Left kidney (tissue), 2 donors: ENCODE results near the gene CCDC38. TPM values are rescaled to one million over a fixed set of nuclear protein-coding genes. Genes with fewer than 3 reads are reported as not detected.

Source experiments
- DNase-seq: peaks from one replicate; pipeline ENCODE4 v3.0.0-alpha.2; 2013
- polyA plus RNA-seq: library from polyadenylated mRNA; unstranded; fragments of 120-200 nt; gene quantifications from one replicate; pipeline ENCODE4 v1.2.1, GENCODE V29; 2013; ENCODE audit not compliant: insufficient read length

CCDC38 gene
- polyA plus RNA-seq, 1 donor, result 1.1 TPM

DNA sequence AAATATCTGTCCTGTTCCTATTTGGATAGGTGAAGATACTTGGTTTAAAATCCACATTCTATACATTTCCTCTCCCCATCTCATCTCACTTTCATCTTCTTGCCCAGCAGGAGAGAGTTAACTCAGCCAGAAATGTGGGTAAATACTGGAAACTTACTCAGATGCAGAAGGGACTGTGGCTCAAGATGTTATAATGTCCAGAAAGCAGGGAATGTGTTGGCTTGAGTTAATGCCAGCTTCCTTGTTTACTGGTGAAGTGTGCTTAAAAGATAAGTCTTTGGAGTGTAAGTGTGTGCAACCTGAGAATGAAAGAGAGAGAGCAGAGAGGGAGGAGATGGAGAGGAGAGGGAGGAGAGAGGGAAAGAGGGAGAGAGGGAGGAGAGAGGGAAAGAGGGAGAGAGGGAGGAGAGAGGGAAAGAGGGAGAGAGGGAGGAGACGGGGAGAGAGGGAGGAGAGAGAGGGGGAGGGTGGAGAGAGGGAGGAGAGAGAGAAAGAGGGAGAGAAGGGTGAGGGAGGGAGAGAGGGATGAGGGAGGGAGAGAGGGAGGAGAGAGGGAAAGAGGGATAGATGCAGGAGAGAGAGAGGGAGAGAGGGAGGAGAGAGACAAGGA lies 105.7 kb downstream of the CCDC38 start:
- no peak for DNase-seq

DNA sequence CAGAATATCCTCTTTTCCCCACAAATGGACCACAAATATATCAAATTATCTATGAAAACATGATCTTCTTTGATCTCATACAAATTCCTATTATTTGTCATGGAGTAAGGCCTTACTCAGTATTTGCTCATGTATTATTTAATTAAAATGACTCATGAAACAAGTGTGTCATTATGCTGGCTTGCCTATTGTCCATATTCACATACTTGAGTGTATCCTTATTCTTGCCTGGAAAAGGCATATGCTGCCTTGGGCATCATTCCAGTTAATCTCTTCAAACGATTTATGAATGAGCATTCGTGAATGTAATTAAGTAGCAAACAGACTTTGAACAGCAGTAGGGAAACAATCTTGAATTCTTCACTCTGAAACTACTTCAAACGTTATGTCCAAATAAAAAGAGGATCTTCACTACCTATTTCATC lies 106.2 kb downstream of the CCDC38 start:
- no peak for DNase-seq

DNA sequence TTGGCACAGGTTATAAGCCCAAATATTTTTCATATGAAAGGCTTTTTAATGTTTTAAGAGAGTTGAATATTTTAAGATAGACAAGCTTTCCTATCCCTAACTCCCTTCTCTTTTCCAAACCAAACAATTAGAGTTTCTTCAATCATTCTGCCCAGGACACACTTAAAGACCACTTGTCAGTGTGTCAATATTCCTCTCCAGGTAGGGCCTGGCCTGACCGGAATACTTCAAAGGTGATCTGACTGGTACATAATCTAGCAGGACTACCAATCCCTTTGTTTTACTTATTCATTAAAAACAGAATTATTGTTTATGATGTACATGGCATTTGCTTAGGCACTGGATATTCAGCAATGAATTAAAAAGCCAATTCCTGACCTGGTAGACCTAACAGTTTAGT lies 107.8 kb downstream of the CCDC38 start:
- no peak for DNase-seq

DNA sequence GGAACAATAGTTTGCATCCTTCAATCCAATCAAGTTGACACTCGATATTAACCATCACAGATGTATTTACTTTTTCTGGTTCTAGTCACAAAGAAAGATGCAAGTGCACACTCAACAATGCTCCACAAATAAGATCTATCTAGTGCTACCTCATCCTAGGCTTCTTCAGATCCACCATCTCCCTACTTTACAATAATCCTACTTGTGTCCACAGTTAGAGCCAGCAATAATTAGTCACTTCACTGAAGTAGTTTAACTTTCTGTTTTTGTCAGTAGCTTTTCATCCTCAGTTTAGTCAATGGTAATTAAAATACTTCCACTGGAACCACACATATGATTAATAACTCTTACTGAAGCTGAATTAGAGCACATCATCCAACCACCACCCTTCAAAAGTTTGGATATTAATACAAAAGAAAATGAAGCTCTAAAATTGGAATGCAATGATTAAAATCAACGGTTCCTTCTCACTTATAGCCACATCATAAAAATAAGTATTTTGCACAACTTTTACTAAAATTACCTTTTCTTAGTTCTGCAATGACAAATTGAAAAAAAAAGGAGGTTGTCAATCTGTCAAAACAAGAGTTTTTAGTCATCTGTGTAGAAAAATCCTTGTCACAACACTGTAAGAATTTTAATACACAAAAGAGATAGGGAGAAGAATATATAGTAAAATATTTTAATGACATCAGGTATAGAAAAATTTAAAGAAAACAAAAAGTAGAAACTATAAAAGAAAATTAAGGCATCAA lies 111.9 kb downstream of the CCDC38 start:
- no peak for DNase-seq

DNA sequence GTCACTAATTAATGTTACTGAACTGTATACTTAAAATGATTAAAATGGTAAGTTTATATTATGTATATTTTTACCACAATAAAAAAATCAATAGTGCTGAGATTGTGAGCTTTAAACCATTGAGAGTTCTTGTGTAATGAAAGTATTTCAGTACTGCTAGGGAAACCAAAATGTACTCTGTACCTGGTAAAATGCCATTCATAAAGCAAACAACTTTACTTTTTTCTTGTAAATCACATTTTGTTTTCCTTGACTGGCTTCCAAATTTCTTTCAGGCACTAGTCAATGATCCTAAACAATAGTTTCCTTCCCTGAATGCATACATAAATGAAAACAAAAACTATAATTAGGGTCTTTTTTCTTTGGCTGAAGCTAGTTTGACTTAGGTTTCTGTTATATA lies 113.0 kb downstream of the CCDC38 start:
- DNase-seq, result no peak

DNA sequence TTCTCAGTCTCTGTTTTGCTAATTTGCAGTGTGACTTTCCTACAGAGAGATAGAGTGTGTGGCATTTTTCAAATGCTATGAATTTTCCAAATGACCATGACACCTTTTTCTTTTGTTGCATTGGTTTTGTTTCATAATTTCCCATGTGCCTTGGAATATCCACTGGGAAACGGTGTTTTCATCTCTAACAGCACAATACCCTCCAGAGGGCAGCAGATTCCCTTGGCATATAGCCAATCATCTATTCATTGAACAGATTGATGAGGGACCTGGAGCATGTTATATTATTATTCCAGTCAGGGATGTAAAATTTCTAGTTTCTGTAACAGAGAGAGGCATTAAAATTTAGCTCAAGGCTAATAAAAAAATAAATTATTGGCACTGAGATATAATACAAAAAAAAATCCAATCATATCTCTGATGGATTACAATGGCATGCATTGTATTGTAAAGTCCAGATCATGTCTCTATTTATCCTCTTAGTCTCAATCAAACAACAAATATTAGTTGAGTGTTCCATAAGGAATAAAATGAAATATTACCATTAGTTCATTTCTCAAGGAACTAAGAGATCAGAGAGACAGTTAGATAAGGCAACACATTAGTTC lies 122.2 kb downstream of the CCDC38 start:
- DNase-seq, result no peak

Other genes starting within 250 kb of the CCDC38 start
- gene NTN4, start 151.8 kb downstream of the CCDC38 start, polyA plus RNA-seq, result 99.8 TPM
- gene SNRPF, start 83.7 kb downstream of the CCDC38 start, polyA plus RNA-seq, result 104 TPM
- 1.5 TPM for gene AMDHD1, start 717 bp upstream of the CCDC38 start, polyA plus RNA-seq
- 1.5 TPM for gene HAL, start 53.7 kb upstream of the CCDC38 start, polyA plus RNA-seq
- gene LTA4H, start 93.0 kb upstream of the CCDC38 start, polyA plus RNA-seq, result 146 TPM